ENCODE data around the gene PRKACG.

- TF ChIP-seq CTCF (IDR thresholded peaks at IDR 0.05; ENCODE audit: low read length) = no peak
- no peak for TF ChIP-seq EZH2 (IDR thresholded peaks at IDR 0.05; ENCODE audit: borderline replicate concordance, low read length)
These were observed 50.5 kb downstream of the PRKACG start for GRCh38 chr9:68963416-68963815.
